HepG2 (cell line): ENCODE measurements around the gene FAT1. TPM values are rescaled to one million over a fixed set of nuclear protein-coding genes. Genes with fewer than 3 reads are reported as not detected.

ENCODE experiments used
- ATAC-seq: fragments of 200-7000 bp; cut with Tn5 transposase; 3 replicates; pipeline ENCODE4 v1.9.1; 2020; ENCODE audit warnings: mild to moderate bottlenecking, moderate library complexity
- BruUV-seq: library from RNA; stranded (reverse); fragments of 400-500 nt; replicated peaks from 2 replicates; lab custom pipeline; 2021; lab: Mats Ljungman, UMichigan
- CTCF ChIA-PET: fragments of 300-600 bp; formaldehyde crosslinking; extraction: SDS; loops from one replicate; lab custom pipeline; 2021; ENCODE audit warnings: low total read pairs, inconsistent platforms, low intra/inter-chr PET ratio; lab: Yijun Ruan, JAX
- POLR2A ChIA-PET: fragments of 350-600 bp; sonication (Branson Sonifier 250); formaldehyde crosslinking; loops from one replicate; lab custom pipeline; 2020; ENCODE audit warnings: antibody characterized with exemption, inconsistent platforms; lab: Yijun Ruan, JAX
- DNase-seq: peaks from one replicate; pipeline ENCODE4 v3.0.0-alpha.2; 2015; ENCODE audit warnings: low spot score
- FAIRE-seq: peaks from 3 replicates; lab custom pipeline; 2011; peaks lifted over from hg19 to GRCh38; lab: Jason Lieb, UNC
- H2AFZ ChIP-seq: one replicate; pipeline ENCODE4 v1.6.1; 2011; ENCODE audit warnings: low read length, inconsistent platforms
- H3K27ac ChIP-seq: fragments of 300-600 bp; 3 replicates; pipeline ENCODE4 v1.8.0; 2011; ENCODE audit warnings: mixed run types, mild to moderate bottlenecking, mixed read lengths, low read length, inconsistent platforms; ENCODE audit not compliant: insufficient read depth; ENCODE audit errors: extremely low read length
- H3K27me3 ChIP-seq, 2 experiments: fragments of 200-600 bp in 1 of 2; 2 replicates in 1 of 2; 3 replicates in 1 of 2; pipeline versions ENCODE4 v1.6.0 to v1.8.0; 2011; ENCODE audit warnings: low read length in 2 of 2, mild to moderate bottlenecking in 2 of 2, moderate library complexity in 2 of 2, inconsistent platforms in 1 of 2; ENCODE audit not compliant: insufficient read depth in 2 of 2, control insufficient read depth in 1 of 2
- H3K36me3 ChIP-seq, 2 experiments: fragments of 200-600 bp in 1 of 2; replicated peaks in 1 of 2; 2 replicates in 1 of 2; 3 replicates in 1 of 2; pipeline versions ENCODE4 v1.5.1 to v1.8.0; 2011; ENCODE audit warnings: low read length in 2 of 2, inconsistent platforms in 1 of 2; ENCODE audit not compliant: insufficient read depth in 2 of 2, control insufficient read depth in 1 of 2
- H3K4me1 ChIP-seq: 2 replicates; pipeline ENCODE4 v1.5.1; 2012; ENCODE audit warnings: low read length, inconsistent platforms; ENCODE audit not compliant: insufficient read depth
- H3K4me2 ChIP-seq: 2 replicates; pipeline ENCODE4 v1.6.0; 2011; ENCODE audit warnings: low read depth, low read length, inconsistent platforms
- H3K4me3 ChIP-seq, 3 experiments: fragments of 200-600 bp in 1 of 3; sonication (generic), shearing (Covaris generic) in 1 of 3; replicated peaks in 1 of 3; 2 replicates each; pipeline ENCODE4 v1.5.1; 2011 to 2016; ENCODE audit warnings: low read length in 3 of 3, inconsistent platforms in 2 of 3, low read depth in 2 of 3, mild to moderate bottlenecking in 2 of 3, control low read depth in 1 of 3, mixed read lengths in 1 of 3; ENCODE audit not compliant: insufficient read depth in 1 of 3
- H3K79me2 ChIP-seq: one replicate; pipeline ENCODE4 v1.6.1; 2011; ENCODE audit warnings: low read length, inconsistent platforms; ENCODE audit not compliant: insufficient read depth
- H3K9ac ChIP-seq: 2 replicates; pipeline ENCODE4 v1.6.0; 2011; ENCODE audit warnings: mild to moderate bottlenecking, low read depth, low read length, inconsistent platforms; ENCODE audit not compliant: insufficient read depth
- H3K9me3 ChIP-seq: 2 replicates; pipeline ENCODE4 v1.5.1; 2012; ENCODE audit warnings: mild to moderate bottlenecking, low read length
- H4K20me1 ChIP-seq: 2 replicates; pipeline ENCODE4 v1.6.0; 2011; ENCODE audit warnings: inconsistent platforms, mild to moderate bottlenecking, low read length, moderate library complexity; ENCODE audit not compliant: insufficient read depth
- ARID5B ChIP-seq: IDR thresholded peaks from 2 replicates; pipeline ENCODE4 v1.4.0; 2020; ENCODE audit warnings: mild to moderate bottlenecking, missing genetic modification reagents
- HMGA1 ChIP-seq: sonication (generic); formaldehyde crosslinking; conservative IDR thresholded peaks from 2 replicates; pipeline ENCODE4 v1.4.0; 2020; ENCODE audit warnings: missing genetic modification reagents
- MLLT10 ChIP-seq: sonication (generic); formaldehyde crosslinking; IDR thresholded peaks from 2 replicates; pipeline ENCODE4 v1.4.0; 2020; ENCODE audit warnings: missing genetic modification reagents
- MTA3 ChIP-seq: sonication (generic); formaldehyde crosslinking; IDR thresholded peaks from 2 replicates; pipeline ENCODE4 v1.4.0; 2020; ENCODE audit warnings: missing genetic modification reagents
- SRSF4 ChIP-seq: fragments of 200-400 bp; formaldehyde crosslinking; IDR thresholded peaks from one replicate; pipeline ENCODE4 v1.6.1; 2018; ENCODE audit warnings: mild to moderate bottlenecking, low read depth, low read length, moderate library complexity; ENCODE audit not compliant: poor library complexity, severe bottlenecking
- TOPORS ChIP-seq: sonication (generic); formaldehyde crosslinking; IDR thresholded peaks from 2 replicates; pipeline ENCODE4 v1.8.0; 2023; ENCODE audit warnings: mild to moderate bottlenecking, missing genetic modification reagents
- ZNF580 ChIP-seq: IDR thresholded peaks from 2 replicates; pipeline ENCODE4 v1.6.1; 2016; ENCODE audit warnings: low read depth, borderline replicate concordance
- ZNF878 ChIP-seq: sonication (generic); formaldehyde crosslinking; IDR thresholded peaks from 2 replicates; pipeline ENCODE4 v1.8.1; 2023; ENCODE audit warnings: mild to moderate bottlenecking, missing genetic modification reagents, moderate library complexity
- ZSCAN9 ChIP-seq: IDR thresholded peaks from 2 replicates; pipeline ENCODE4 v1.6.1; 2016; ENCODE audit warnings: borderline replicate concordance
- WGBS: methylation state at CpG from one replicate; pipeline ENCODE4 v1.1.6; 2017; ENCODE audit warnings: low lambda C conversion rate; 5-methylcytosine and 5-hydroxymethylcytosine counted together
- in situ Hi-C: cut with HindIII; loops from 2 replicates; pipeline ENCODE4 v1.10.0; 2017; ENCODE audit warnings: low pct_unique_long_range_greater_than_20kb; ENCODE audit not compliant: extremely low pct_ligation_motif_present
- intact Hi-C: fragments of 100-400 bp; cut with micrococcal nuclease; formaldehyde crosslinking; loops from one replicate; pipeline ENCODE4 v1.10.0; 2022; ENCODE audit not compliant: unreplicated experiment
- polyA plus RNA-seq, 8 experiments: library from polyadenylated mRNA; depleted of rRNA in 3 of 8; stranded (reverse) in 7 of 8; unstranded in 1 of 8; fragments of >200 nt; fragmentation: Illumina TruSeq in 4 of 8; extraction: Trizol in 4 of 8; gene quantifications; 2 replicates each; pipeline versions ENCODE4 v1.2.1 to v1.2.3, GENCODE V29; 2011 to 2016; ENCODE audit warnings: low read depth in 4 of 8, missing spikeins in 1 of 8, mixed read lengths in 1 of 8; ENCODE audit not compliant: insufficient read depth in 1 of 8
- total RNA-seq, 5 experiments: library from RNA; depleted of rRNA; stranded (reverse); fragments of >200 nt; fragmentation: Illumina TruSeq; extraction: Trizol; gene quantifications; 2 replicates each; pipeline ENCODE4 v1.2.3, GENCODE V29; 2016; ENCODE audit warnings: low read depth in 1 of 5
- TF ChIP-seq, protein P1 (sequence below): sonication (generic); formaldehyde crosslinking; conservative IDR thresholded peaks from 2 replicates; pipeline ENCODE4 v1.4.0; 2020; ENCODE audit warnings: missing genetic modification reagents
- TF ChIP-seq, protein P2 (sequence below): sonication (generic); formaldehyde crosslinking; IDR thresholded peaks from 2 replicates; pipeline ENCODE4 v1.5.0; 2020; ENCODE audit warnings: mild to moderate bottlenecking, missing genetic modification reagents
- TF ChIP-seq, protein P3 (sequence below): sonication (generic); formaldehyde crosslinking; IDR thresholded peaks from 2 replicates; pipeline ENCODE4 v1.5.1; 2020; ENCODE audit warnings: mild to moderate bottlenecking, missing genetic modification reagents, moderate library complexity

FAT1 gene
- total and polyA plus RNA-seq, 2 of the 13 experiments (the other 11 are each of a cell fraction or from before 2014, with no cell fraction given): 185 to 216 TPM

GRCh38 chr4:186685767-186686183, 37.9 kb downstream of the FAT1 start:
- Histone ChIP-seq H3K4me1 (peaks cover 93% of the 10 kb centered on the region), H3K4me3 (peak overlapping the region; percentile 4 to 64 (median 40); a peak in 4 of 6 replicates), H3K79me2 (peaks cover 95% of the 10 kb centered on the region), H3K36me3 (peaks cover 0 to 11% of the 10 kb centered on the region in 2 experiments; a peak in 3 of 5 replicates), H3K27me3 (no peaks in the 10 kb centered on the region), H3K27ac (peak overlapping the region; percentile 89), H3K4me2 (peak overlapping the region; percentile 84), H3K9me3 (no peaks in the 10 kb centered on the region), H2AFZ (no peak overlapping the region), H3K9ac (peak overlapping the region; percentile 68), H4K20me1 (peaks cover 19% of the 10 kb centered on the region; the same call in 1 of the 2 replicates)
- POLR2A ChIA-PET: interaction anchor here (0.8 to 2.4 kb wide), 7 partner anchors 8 to 120 kb away, joined by 3 to 12 read pairs (median 4); partner anchors contain the start of gene FAT1
- CTCF ChIA-PET: interaction anchor here (0.7 kb wide), 1 partner anchor 16 kb away, joined by 3 read pairs; no protein-coding TSS in a partner anchor
- in situ Hi-C loops (no loop called here), intact Hi-C loops (loop anchor here (1.0 to 5.0 kb wide), 3 partner anchors 13 to 82 kb away; no protein-coding TSS in a partner anchor)
- no TSS peak for BruUV-seq
- FAIRE-seq: peak; percentile 60
- ATAC-seq: peak; percentile 78
- WGBS: 0% methylated on average over 2 of the region's 2 CpGs
- peak; percentile 95 for DNase-seq
- no peak for TF ChIP-seq TOPORS (CRISPR knock-in tag)
- TF ChIP-seq SRSF4: no peak
- TF ChIP-seq, protein P1, sequence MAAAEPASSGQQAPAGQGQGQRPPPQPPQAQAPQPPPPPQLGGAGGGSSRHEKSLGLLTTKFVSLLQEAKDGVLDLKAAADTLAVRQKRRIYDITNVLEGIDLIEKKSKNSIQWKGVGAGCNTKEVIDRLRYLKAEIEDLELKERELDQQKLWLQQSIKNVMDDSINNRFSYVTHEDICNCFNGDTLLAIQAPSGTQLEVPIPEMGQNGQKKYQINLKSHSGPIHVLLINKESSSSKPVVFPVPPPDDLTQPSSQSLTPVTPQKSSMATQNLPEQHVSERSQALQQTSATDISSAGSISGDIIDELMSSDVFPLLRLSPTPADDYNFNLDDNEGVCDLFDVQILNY (CRISPR knock-in tag): no peak
- no peak for TF ChIP-seq ZNF878 (CRISPR knock-in tag)
- no peak for TF ChIP-seq ZNF580 (CRISPR knock-in tag)
- TF ChIP-seq, protein P2, sequence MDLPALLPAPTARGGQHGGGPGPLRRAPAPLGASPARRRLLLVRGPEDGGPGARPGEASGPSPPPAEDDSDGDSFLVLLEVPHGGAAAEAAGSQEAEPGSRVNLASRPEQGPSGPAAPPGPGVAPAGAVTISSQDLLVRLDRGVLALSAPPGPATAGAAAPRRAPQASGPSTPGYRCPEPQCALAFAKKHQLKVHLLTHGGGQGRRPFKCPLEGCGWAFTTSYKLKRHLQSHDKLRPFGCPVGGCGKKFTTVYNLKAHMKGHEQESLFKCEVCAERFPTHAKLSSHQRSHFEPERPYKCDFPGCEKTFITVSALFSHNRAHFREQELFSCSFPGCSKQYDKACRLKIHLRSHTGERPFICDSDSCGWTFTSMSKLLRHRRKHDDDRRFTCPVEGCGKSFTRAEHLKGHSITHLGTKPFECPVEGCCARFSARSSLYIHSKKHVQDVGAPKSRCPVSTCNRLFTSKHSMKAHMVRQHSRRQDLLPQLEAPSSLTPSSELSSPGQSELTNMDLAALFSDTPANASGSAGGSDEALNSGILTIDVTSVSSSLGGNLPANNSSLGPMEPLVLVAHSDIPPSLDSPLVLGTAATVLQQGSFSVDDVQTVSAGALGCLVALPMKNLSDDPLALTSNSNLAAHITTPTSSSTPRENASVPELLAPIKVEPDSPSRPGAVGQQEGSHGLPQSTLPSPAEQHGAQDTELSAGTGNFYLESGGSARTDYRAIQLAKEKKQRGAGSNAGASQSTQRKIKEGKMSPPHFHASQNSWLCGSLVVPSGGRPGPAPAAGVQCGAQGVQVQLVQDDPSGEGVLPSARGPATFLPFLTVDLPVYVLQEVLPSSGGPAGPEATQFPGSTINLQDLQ (CRISPR knock-in tag): no peak
- TF ChIP-seq HMGA1 (CRISPR knock-in tag): no peak
- TF ChIP-seq, protein P3, sequence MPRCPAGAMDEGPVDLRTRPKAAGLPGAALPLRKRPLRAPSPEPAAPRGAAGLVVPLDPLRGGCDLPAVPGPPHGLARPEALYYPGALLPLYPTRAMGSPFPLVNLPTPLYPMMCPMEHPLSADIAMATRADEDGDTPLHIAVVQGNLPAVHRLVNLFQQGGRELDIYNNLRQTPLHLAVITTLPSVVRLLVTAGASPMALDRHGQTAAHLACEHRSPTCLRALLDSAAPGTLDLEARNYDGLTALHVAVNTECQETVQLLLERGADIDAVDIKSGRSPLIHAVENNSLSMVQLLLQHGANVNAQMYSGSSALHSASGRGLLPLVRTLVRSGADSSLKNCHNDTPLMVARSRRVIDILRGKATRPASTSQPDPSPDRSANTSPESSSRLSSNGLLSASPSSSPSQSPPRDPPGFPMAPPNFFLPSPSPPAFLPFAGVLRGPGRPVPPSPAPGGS: no peak
- no peak for TF ChIP-seq ZSCAN9 (CRISPR knock-in tag)
- TF ChIP-seq MLLT10 (CRISPR knock-in tag): no peak
- TF ChIP-seq MTA3: no peak
- peak; percentile 82 for TF ChIP-seq ARID5B (CRISPR knock-in tag)
